Astrocyte (in vitro differentiated cells and primary cell): ENCODE results near the gene TMEM258.

Experiments
- CTCF ChIP-seq: IDR thresholded peaks from 2 replicates; pipeline ENCODE4 v1.5.1; 2011; ENCODE audit warnings: low read depth, mild to moderate bottlenecking, inconsistent platforms, low read length, moderate library complexity; ENCODE audit not compliant: insufficient read depth
- EZH2 ChIP-seq: IDR thresholded peaks from 2 replicates; pipeline ENCODE4 v1.6.1; 2012; ENCODE audit warnings: mild to moderate bottlenecking, low read length, inconsistent platforms; ENCODE audit not compliant: insufficient read depth

DNA sequence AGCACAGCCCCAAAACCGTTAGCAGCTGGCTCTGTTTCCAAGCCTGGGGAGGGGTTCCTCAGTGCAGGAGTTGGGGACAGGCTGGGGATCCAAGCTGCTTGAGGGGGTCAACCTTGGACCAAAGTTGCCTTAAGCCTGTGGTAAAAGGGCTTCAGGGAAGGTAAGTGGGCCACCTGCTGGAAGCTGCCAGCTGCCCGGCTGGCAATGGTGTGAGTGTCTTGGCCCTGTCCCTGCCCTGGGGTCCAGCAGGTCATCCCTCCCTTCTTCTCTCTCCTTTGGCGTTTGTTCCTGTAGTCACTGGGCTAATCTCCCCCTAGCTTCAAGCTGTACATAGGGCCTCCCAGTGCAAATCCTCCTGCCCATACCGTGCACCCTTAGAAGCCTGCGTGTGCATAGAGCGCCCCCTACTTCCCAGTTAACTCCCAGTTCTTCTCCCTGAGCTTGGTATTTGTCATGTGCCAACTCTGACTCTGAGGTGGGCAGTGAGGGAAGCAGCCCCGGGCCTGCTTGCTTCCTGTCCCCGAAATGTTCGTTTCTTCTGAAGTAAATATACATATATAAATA is 4.4 kb downstream of the TMEM258 start:
- peak; percentile 59 for TF ChIP-seq CTCF
- no peak for TF ChIP-seq EZH2
